Prostate gland (tissue), 2 donors: ENCODE measurements around the gene PICALM. TPM values are rescaled to one million over a fixed set of nuclear protein-coding genes. Genes with fewer than 3 reads are reported as not detected.

ENCODE experiments used
- DNase-seq: peaks from one replicate; pipeline ENCODE4 v3.0.0-alpha.2; 2019; ENCODE audit warnings: low spot score
- H3K27ac ChIP-seq, 2 donors: fragments of 200-600 bp; sonication (generic); 2 replicates each; pipeline ENCODE4 v1.5.1; 2017 to 2019
- H3K27me3 ChIP-seq: fragments of 200-600 bp; sonication (generic); replicated peaks from 2 replicates; pipeline ENCODE4 v1.5.1; 2019; ENCODE audit not compliant: insufficient read depth
- H3K36me3 ChIP-seq, 2 donors: fragments of 200-600 bp; sonication (generic); 1 replicate in 1 of 2; 2 replicates in 1 of 2; pipeline versions ENCODE4 v1.5.1 to v1.8.1; 2017 to 2019
- H3K4me1 ChIP-seq: fragments of 200-600 bp; sonication (generic); replicated peaks from 2 replicates; pipeline ENCODE4 v1.5.1; 2019
- H3K4me3 ChIP-seq, 2 donors: fragments of 200-600 bp; sonication (generic); 2 replicates each; pipeline ENCODE4 v1.5.1; 2017 to 2019
- H3K9me3 ChIP-seq: fragments of 200-600 bp; sonication (generic); 2 replicates; pipeline ENCODE4 v1.5.1; 2017
- CTCF ChIP-seq, 4 experiments: fragments of 200-600 bp in 2 of 4; fragments of 450-650 bp in 2 of 4; sonication (generic) in 2 of 4; IDR thresholded peaks; 1 replicate in 3 of 4; 2 replicates in 1 of 4; pipeline ENCODE4 v1.5.1; 2016 to 2019; ENCODE audit warnings: antibody characterized with exemption in 4 of 4, mild to moderate bottlenecking in 2 of 4, moderate library complexity in 2 of 4
- POLR2A ChIP-seq: fragments of 450-650 bp; IDR thresholded peaks from one replicate; pipeline ENCODE4 v1.6.1; 2016; ENCODE audit warnings: antibody characterized with exemption, mild to moderate bottlenecking
- POLR2AphosphoS5 ChIP-seq: sonication (generic); formaldehyde crosslinking; IDR thresholded peaks from one replicate; pipeline ENCODE4 v1.6.1; 2017; ENCODE audit warnings: antibody characterized with exemption
- WGBS: methylation state at CpG from one replicate; pipeline ENCODE4 v1.1.5; 2018; 5-methylcytosine and 5-hydroxymethylcytosine counted together
- intact Hi-C: fragments of 100-400 bp; cut with DNase I; formaldehyde crosslinking; loops from one replicate; pipeline ENCODE4 v1.14.2; 2022
- total RNA-seq, 2 donors: library from RNA; depleted of rRNA; stranded (reverse); fragments of >200 nt; gene quantifications; one replicate each; pipeline ENCODE4 v1.1.0, GENCODE V29; 2016

The PICALM gene
- total RNA-seq, 2 donors from 2014 or later = 144 to 206 TPM

GRCh38 chr11:86103808-86104207 is 34.9 kb upstream of the PICALM start:
- 67% methylated on average over 1 of the region's 1 CpG for WGBS
- Histone ChIP-seq H3K4me1 (no peaks in the 10 kb centered on the region), H3K9me3 (no peaks in the 10 kb centered on the region)

GRCh38 chr11:86101941-86102407 is 33.1 kb upstream of the PICALM start:
- H3K4me3 ChIP-seq = no peak overlapping the region
- WGBS = 53% methylated on average over 3 of the region's 3 CpGs
- no peaks in the 10 kb centered on the region for H3K4me1 ChIP-seq
- H3K27ac ChIP-seq = no peak overlapping the region
- H3K27me3 ChIP-seq = no peaks in the 10 kb centered on the region
- H3K9me3 ChIP-seq = no peaks in the 10 kb centered on the region
- DNase-seq = no peak
- H3K36me3 ChIP-seq = no peaks in the 10 kb centered on the region
- intact Hi-C loops = no loop called here
- TF ChIP-seq CTCF (IDR thresholded peaks at IDR 0.05) (no peak), POLR2AphosphoS5 (no peak), POLR2A (no peak)

More at GRCh38 chr11:86103808-86104207, 34.9 kb upstream of the PICALM start:
- H3K27ac ChIP-seq = no peak overlapping the region
- DNase-seq = no peak
- no peaks in the 10 kb centered on the region for H3K27me3 ChIP-seq
- TF ChIP-seq CTCF (IDR thresholded peaks at IDR 0.05) (no peak), POLR2A (no peak)
- no peaks in the 10 kb centered on the region for H3K36me3 ChIP-seq
- no peak overlapping the region for H3K4me3 ChIP-seq
- intact Hi-C loops = no loop called here

- DNase-seq = no peak
- Histone ChIP-seq H3K4me1 (no peaks in the 10 kb centered on the region), H3K36me3 (no peaks in the 10 kb centered on the region), H3K27me3 (no peaks in the 10 kb centered on the region), H3K4me3 (no peak overlapping the region), H3K27ac (no peak overlapping the region), H3K9me3 (no peaks in the 10 kb centered on the region)
- intact Hi-C loops = no loop called here
- no peak for TF ChIP-seq CTCF (IDR thresholded peaks at IDR 0.05)
- WGBS = 86% methylated on average over 5 of the region's 5 CpGs
Measured at GRCh38 chr11:86101493-86101892, 32.6 kb upstream of the PICALM start.

- no peaks in the 10 kb centered on the region for H3K4me1 ChIP-seq
- no peak overlapping the region for H3K4me3 ChIP-seq
- H3K27me3 ChIP-seq = no peaks in the 10 kb centered on the region
- H3K9me3 ChIP-seq = no peaks in the 10 kb centered on the region
- intact Hi-C loops = no loop called here
- no peak overlapping the region for H3K27ac ChIP-seq
- H3K36me3 ChIP-seq = no peaks in the 10 kb centered on the region
- no peak for DNase-seq
- WGBS = 85% methylated on average over 4 of the region's 4 CpGs
- no peak for TF ChIP-seq POLR2A
- no peak for TF ChIP-seq CTCF (IDR thresholded peaks at IDR 0.05)
- no peak for TF ChIP-seq POLR2AphosphoS5
Measured at GRCh38 chr11:86099874-86100273, 31.0 kb upstream of the PICALM start.

- no peaks in the 10 kb centered on the region for H3K9me3 ChIP-seq
- H3K36me3 ChIP-seq = no peaks in the 10 kb centered on the region
- DNase-seq = no peak
- intact Hi-C loops = no loop called here
- H3K4me3 ChIP-seq = no peak overlapping the region
- H3K27ac ChIP-seq = no peak overlapping the region
- H3K27me3 ChIP-seq = no peaks in the 10 kb centered on the region
- no peaks in the 10 kb centered on the region for H3K4me1 ChIP-seq
- 90% methylated on average over 1 of the region's 1 CpG for WGBS
- no peak for TF ChIP-seq POLR2A
- TF ChIP-seq POLR2AphosphoS5 = no peak
- TF ChIP-seq CTCF (IDR thresholded peaks at IDR 0.05) = no peak
Measured at GRCh38 chr11:86097980-86098379, 29.1 kb upstream of the PICALM start.
